H1 (cell line): Measurements from ENCODE around the gene GPATCH2. TPM values are rescaled to one million over a fixed set of nuclear protein-coding genes. Genes with fewer than 3 reads are reported as not detected.

Experiments
- CTCF ChIA-PET: fragments of 300-600 bp; sonication (Branson Sonifier 250); formaldehyde crosslinking; loops from one replicate; lab custom pipeline; 2021; ENCODE audit not compliant: partially characterized antibody; lab: Charles Lee
- POLR2A ChIA-PET: fragments of 300-600 bp; sonication (Branson Sonifier 250); formaldehyde crosslinking; loops from one replicate; lab custom pipeline; 2021; ENCODE audit warnings: inconsistent platforms; ENCODE audit not compliant: partially characterized antibody; lab: Charles Lee
- DNase-seq, 2 experiments: peaks; one replicate each; pipeline versions ENCODE4 v3.0.0 to v3.0.0-alpha.2; 2010 to 2022; ENCODE audit warnings: low spot score in 2 of 2, low read depth in 1 of 2, mixed read lengths in 1 of 2
- FAIRE-seq: peaks from 2 replicates; lab custom pipeline; 2011; peaks lifted over from hg19 to GRCh38; lab: Jason Lieb, UNC
- H2AFZ ChIP-seq: 2 replicates; pipeline ENCODE4 v1.8.1; 2012; ENCODE audit warnings: low read length, inconsistent platforms
- H2AK5ac ChIP-seq: 2 replicates; pipeline ENCODE4 v1.6.1; 2013; ENCODE audit warnings: low read depth, low read length
- H2BK120ac ChIP-seq: replicated peaks from 2 replicates; pipeline ENCODE3; 2013; ENCODE audit warnings: low read depth, low read length, inconsistent platforms
- H2BK12ac ChIP-seq: 2 replicates; pipeline ENCODE4 v1.6.1; 2013; ENCODE audit warnings: low read depth, low read length
- H2BK15ac ChIP-seq: 2 replicates; pipeline ENCODE4 v1.6.1; 2013; ENCODE audit warnings: low read length
- H2BK20ac ChIP-seq: 2 replicates; pipeline ENCODE4 v1.6.1; 2013; ENCODE audit warnings: low read length
- H2BK5ac ChIP-seq: 2 replicates; pipeline ENCODE4 v1.6.1; 2013; ENCODE audit warnings: low read depth, low read length
- H3K14ac ChIP-seq: 2 replicates; pipeline ENCODE4 v1.6.1; 2013; ENCODE audit warnings: inconsistent platforms; ENCODE audit not compliant: insufficient read length
- H3K18ac ChIP-seq: 2 replicates; pipeline ENCODE4 v1.6.1; 2013; ENCODE audit warnings: low read length; ENCODE audit errors: extremely low read depth
- H3K23ac ChIP-seq: 2 replicates; pipeline ENCODE4 v1.6.1; 2013; ENCODE audit warnings: inconsistent platforms; ENCODE audit not compliant: insufficient read length
- H3K23me2 ChIP-seq: 2 replicates; pipeline ENCODE4 v1.6.1; 2013; ENCODE audit warnings: low read depth, low read length
- H3K27ac ChIP-seq: 2 replicates; pipeline ENCODE4 v1.6.1; 2011; ENCODE audit warnings: low read depth, low read length, inconsistent platforms
- H3K27me3 ChIP-seq, 4 experiments: replicated peaks in 1 of 4; 1 replicate in 1 of 4; 2 replicates in 3 of 4; pipeline versions ENCODE4 v1.6.1 to v1.8.1; 2011 to 2013; ENCODE audit warnings: low read length in 3 of 4, mild to moderate bottlenecking in 3 of 4, inconsistent platforms in 2 of 4, mixed read lengths in 2 of 4, moderate library complexity in 1 of 4; ENCODE audit not compliant: control insufficient read depth in 3 of 4, insufficient read depth in 3 of 4; ENCODE audit errors: extremely low read depth in 1 of 4
- H3K36me3 ChIP-seq, 4 experiments: 2 replicates each; pipeline versions ENCODE4 v1.6.1 to v1.8.1; 2011 to 2013; ENCODE audit warnings: mild to moderate bottlenecking in 4 of 4, low read length in 3 of 4, moderate library complexity in 2 of 4, control low read depth in 1 of 4, inconsistent platforms in 1 of 4; ENCODE audit not compliant: insufficient read depth in 4 of 4, control insufficient read depth in 2 of 4
- H3K4ac ChIP-seq: replicated peaks from 2 replicates; pipeline ENCODE3; 2013; ENCODE audit warnings: low read length, low read depth, mixed read lengths, inconsistent platforms; ENCODE audit not compliant: insufficient read length
- H3K4me1 ChIP-seq, 4 experiments: replicated peaks in 1 of 4; 1 replicate in 1 of 4; 2 replicates in 3 of 4; pipeline versions ENCODE4 v1.6.1 to v1.8.1; 2011 to 2013; ENCODE audit warnings: low read length in 3 of 4, inconsistent platforms in 2 of 4, mixed read lengths in 1 of 4; ENCODE audit not compliant: insufficient read depth in 4 of 4, control insufficient read depth in 3 of 4
- H3K4me2 ChIP-seq, 2 experiments: 2 replicates each; pipeline versions ENCODE4 v1.6.1 to v1.8.1; 2011 to 2013; ENCODE audit warnings: low read depth in 2 of 2, low read length in 2 of 2, control low read depth in 1 of 2, inconsistent platforms in 1 of 2, mild to moderate bottlenecking in 1 of 2; ENCODE audit not compliant: insufficient read depth in 1 of 2
- H3K4me3 ChIP-seq, 4 experiments: fragments of 200-600, 300-600 bp in 1 of 4; sonication (generic), shearing (Covaris generic), sonication (Bioruptor Twin) in 1 of 4; 2 replicates each; pipeline versions ENCODE4 v1.5.1 to v1.8.1; 2011 to 2016; ENCODE audit warnings: low read length in 4 of 4, low read depth in 3 of 4, control low read depth in 2 of 4, inconsistent platforms in 2 of 4, mild to moderate bottlenecking in 2 of 4, mixed read lengths in 1 of 4, moderate library complexity in 1 of 4; ENCODE audit not compliant: insufficient read depth in 2 of 4; ENCODE audit errors: extremely low read depth in 1 of 4
- H3K56ac ChIP-seq: replicated peaks from 2 replicates; pipeline ENCODE3; 2013; ENCODE audit warnings: low read depth, mild to moderate bottlenecking, mixed read lengths, low read length, inconsistent platforms; ENCODE audit not compliant: insufficient read length
- H3K79me1 ChIP-seq: 2 replicates; pipeline ENCODE4 v1.6.1; 2013; ENCODE audit warnings: low read depth, low read length, control low read depth
- H3K79me2 ChIP-seq, 2 experiments: 2 replicates each; pipeline versions ENCODE4 v1.6.1 to v1.8.1; 2012 to 2013; ENCODE audit warnings: low read length in 2 of 2, mild to moderate bottlenecking in 2 of 2, inconsistent platforms in 1 of 2; ENCODE audit not compliant: insufficient read depth in 2 of 2, control insufficient read depth in 1 of 2
- H3K9ac ChIP-seq, 4 experiments: replicated peaks in 1 of 4; 1 replicate in 1 of 4; 2 replicates in 3 of 4; pipeline versions ENCODE4 v1.6.1 to v1.8.1; 2011 to 2013; ENCODE audit warnings: low read depth in 3 of 4, low read length in 3 of 4, control low read depth in 2 of 4, mild to moderate bottlenecking in 2 of 4, moderate library complexity in 2 of 4, inconsistent platforms in 1 of 4; ENCODE audit errors: extremely low read depth in 1 of 4
- H3K9me3 ChIP-seq, 2 experiments: 2 replicates each; pipeline versions ENCODE4 v1.6.1 to v1.8.1; 2012 to 2013; ENCODE audit warnings: mild to moderate bottlenecking in 2 of 2, moderate library complexity in 2 of 2, control low read depth in 1 of 2, inconsistent platforms in 1 of 2, low read depth in 1 of 2, low read length in 1 of 2, mixed read lengths in 1 of 2; ENCODE audit not compliant: insufficient read depth in 2 of 2
- H4K20me1 ChIP-seq, 2 experiments: replicated peaks in 1 of 2; 2 replicates each; pipeline versions ENCODE3 to v1.8.1; 2011 to 2013; ENCODE audit warnings: inconsistent platforms in 2 of 2, low read length in 2 of 2, mild to moderate bottlenecking in 1 of 2; ENCODE audit not compliant: insufficient read depth in 2 of 2, control insufficient read depth in 1 of 2
- H4K5ac ChIP-seq: 2 replicates; pipeline ENCODE4 v1.6.1; 2013; ENCODE audit warnings: low read length, low read depth, mixed read lengths, inconsistent platforms; ENCODE audit not compliant: insufficient read length
- H4K8ac ChIP-seq: 2 replicates; pipeline ENCODE4 v1.8.0; 2013; ENCODE audit warnings: mild to moderate bottlenecking, moderate library complexity, low read length, inconsistent platforms; ENCODE audit not compliant: insufficient read depth; ENCODE audit errors: extremely low read depth
- H4K91ac ChIP-seq: replicated peaks from 2 replicates; pipeline ENCODE3; 2013; ENCODE audit warnings: low read length, mixed read lengths, inconsistent platforms; ENCODE audit not compliant: insufficient read length
- EGR1 ChIP-seq: IDR thresholded peaks from 2 replicates; pipeline ENCODE4 v1.6.1; 2011; ENCODE audit warnings: low read depth, low read length, borderline replicate concordance
- HDAC2 ChIP-seq, 2 experiments: fragments of 300-600 bp in 1 of 2; sonication (generic) in 1 of 2; IDR thresholded peaks; 2 replicates each; pipeline ENCODE4 v1.6.1; 2011 to 2012; ENCODE audit warnings: low read depth in 2 of 2, low read length in 2 of 2, mild to moderate bottlenecking in 2 of 2, moderate library complexity in 2 of 2, borderline replicate concordance in 1 of 2, inconsistent platforms in 1 of 2
- KDM4A ChIP-seq: IDR thresholded peaks from one replicate; pipeline ENCODE4 v1.7.1; 2012; ENCODE audit warnings: low read depth, mild to moderate bottlenecking, moderate library complexity, low read length, inconsistent platforms; ENCODE audit not compliant: severe bottlenecking
- POLR2A ChIP-seq, 2 experiments: IDR thresholded peaks; 1 replicate in 1 of 2; 2 replicates in 1 of 2; pipeline ENCODE4 v1.6.1; 2011; ENCODE audit warnings: low read depth in 2 of 2, low read length in 2 of 2, mild to moderate bottlenecking in 2 of 2; ENCODE audit errors: control extremely low read depth in 1 of 2
- SIN3A ChIP-seq, 2 experiments: IDR thresholded peaks in 1 of 2; conservative IDR thresholded peaks in 1 of 2; 2 replicates each; pipeline ENCODE4 v1.6.1; 2011 to 2012; ENCODE audit warnings: low read length in 2 of 2, improper control_type of control experiment in 1 of 2, low read depth in 1 of 2, mild to moderate bottlenecking in 1 of 2
- YY1 ChIP-seq: IDR thresholded peaks from 2 replicates; pipeline ENCODE4 v1.6.1; 2011; ENCODE audit warnings: low read depth, mild to moderate bottlenecking, low read length
- WGBS, 2 experiments: shearing (Covaris generic) in 1 of 2; methylation state at CpG; one replicate each; pipeline versions ENCODE4 v1.1.6 to v1.1.7; 2013 to 2015; ENCODE audit warnings: low lambda C conversion rate in 2 of 2, mixed read lengths in 2 of 2, inconsistent platforms in 1 of 2, low coverage in 1 of 2, missing lambda C conversion rate in 1 of 2; ENCODE audit not compliant: insufficient replicate concordance in 2 of 2, insufficient coverage in 1 of 2, insufficient read length in 1 of 2; ENCODE audit errors: extremely low coverage in 1 of 2, missing lambda C conversion rate in 1 of 2; 5-methylcytosine and 5-hydroxymethylcytosine counted together
- polyA plus RNA-seq, 7 experiments: library from polyadenylated mRNA; depleted of rRNA in 3 of 7; stranded (reverse) in 5 of 7; unstranded in 2 of 7; fragments of >200 nt in 5 of 7; fragments of 200-250 nt in 2 of 7; gene quantifications; 1 replicate in 5 of 7; 2 replicates in 1 of 7; 4 replicates in 1 of 7; pipeline versions ENCODE4 v1.2.1 to v1.2.3, GENCODE V29; 2011 to 2013; ENCODE audit warnings: missing spikeins in 2 of 7, mixed read lengths in 2 of 7
- total RNA-seq: library from RNA; stranded (reverse); fragmentation: NEBNext Ultra II Directional; extraction: Animal tissue kit (Norgen Biotek cat#: 25700); gene quantifications from 2 replicates; pipeline ENCODE4 v1.2.1, GENCODE V29; 2021
- TF ChIP-seq, protein P1 (sequence below): IDR thresholded peaks from 2 replicates; pipeline ENCODE4 v1.6.1; 2012; ENCODE audit warnings: inconsistent platforms
- TF ChIP-seq, protein P2 (sequence below): IDR thresholded peaks from 2 replicates; pipeline ENCODE4 v1.6.1; 2011; ENCODE audit warnings: low read depth, mild to moderate bottlenecking, low read length; ENCODE audit not compliant: insufficient read depth

The GPATCH2 gene
- total and polyA plus RNA-seq, 2 of the 8 experiments (the other 6 are each of a cell fraction or from before 2014, with no cell fraction given) = 3.9 to 13.1 TPM

DNA sequence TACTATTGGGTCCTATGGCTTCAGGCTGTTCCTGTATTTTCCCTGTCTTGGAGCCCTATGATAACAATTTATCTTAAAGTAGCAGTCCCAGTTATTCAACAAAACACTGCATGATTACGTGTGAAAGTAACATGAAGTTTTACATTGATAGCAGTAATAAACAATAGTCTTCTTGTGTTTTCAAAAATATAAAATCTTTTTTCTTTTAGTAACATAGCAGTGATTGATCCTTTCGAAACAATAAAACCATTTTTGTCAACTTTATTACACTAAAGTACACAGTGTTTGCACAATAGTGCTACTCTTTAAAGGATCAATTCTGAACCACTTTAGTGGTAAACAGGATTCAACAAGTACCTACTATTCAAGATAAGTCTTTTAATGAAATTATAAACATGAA is 90.6 kb downstream of the GPATCH2 start:
- ChIA-PET POLR2A (no interaction called here), CTCF (no interaction called here)
- no peak overlapping the region for H3K14ac ChIP-seq
- no peak overlapping the region for H3K4me2 ChIP-seq
- H2BK120ac ChIP-seq = no peak overlapping the region
- no peak overlapping the region for H2BK20ac ChIP-seq
- TF ChIP-seq POLR2A (IDR thresholded peaks at IDR 0.05; ENCODE audit: control extremely low read depth in 1 of 2, low read depth in 2 of 2, low read length in 2 of 2) (no peak), EGR1 (no peak), SIN3A (conservative IDR thresholded peaks at IDR 0.05 in 1 of 2, IDR thresholded peaks at IDR 0.05 in 1 of 2; ENCODE audit: low read depth in 1 of 2, low read length in 2 of 2) (no peak), KDM4A (no peak), YY1 (no peak), HDAC2 (IDR thresholded peaks at IDR 0.05; ENCODE audit: borderline replicate concordance in 1 of 2, low read depth in 2 of 2, low read length in 2 of 2) (no peak)
- TF ChIP-seq, protein P1, sequence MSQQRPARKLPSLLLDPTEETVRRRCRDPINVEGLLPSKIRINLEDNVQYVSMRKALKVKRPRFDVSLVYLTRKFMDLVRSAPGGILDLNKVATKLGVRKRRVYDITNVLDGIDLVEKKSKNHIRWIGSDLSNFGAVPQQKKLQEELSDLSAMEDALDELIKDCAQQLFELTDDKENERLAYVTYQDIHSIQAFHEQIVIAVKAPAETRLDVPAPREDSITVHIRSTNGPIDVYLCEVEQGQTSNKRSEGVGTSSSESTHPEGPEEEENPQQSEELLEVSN = no peak
- TF ChIP-seq, protein P2, sequence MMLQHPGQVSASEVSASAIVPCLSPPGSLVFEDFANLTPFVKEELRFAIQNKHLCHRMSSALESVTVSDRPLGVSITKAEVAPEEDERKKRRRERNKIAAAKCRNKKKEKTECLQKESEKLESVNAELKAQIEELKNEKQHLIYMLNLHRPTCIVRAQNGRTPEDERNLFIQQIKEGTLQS = no peak
- no peak overlapping the region for H3K23ac ChIP-seq
- WGBS, 2 experiments = 95% methylated on average over 2 of the region's 2 CpGs; no CpG with 5 or more reads in 1 of the 2 experiments
- no peaks in the 10 kb centered on the region for H3K36me3 ChIP-seq
- H2BK5ac ChIP-seq = no peak overlapping the region
- H2AFZ ChIP-seq = no peak overlapping the region
- no peak overlapping the region for H2BK12ac ChIP-seq
- H3K4me3 ChIP-seq = no peak overlapping the region
- no peaks in the 10 kb centered on the region for H3K23me2 ChIP-seq
- H3K4me1 ChIP-seq = no peaks in the 10 kb centered on the region
- no peak overlapping the region for H2AK5ac ChIP-seq
- H3K27me3 ChIP-seq = no peaks in the 10 kb centered on the region
- H3K18ac ChIP-seq = no peak overlapping the region
- DNase-seq (no peak), FAIRE-seq (no peak)
- H3K79me1 ChIP-seq = no peaks in the 10 kb centered on the region
- no peaks in the 10 kb centered on the region for H3K79me2 ChIP-seq
- H3K27ac ChIP-seq = no peak overlapping the region
- H3K4ac ChIP-seq = no peak overlapping the region
- H2BK15ac ChIP-seq = no peak overlapping the region
- no peaks in the 10 kb centered on the region for H3K9me3 ChIP-seq
- H4K91ac ChIP-seq = no peak overlapping the region
- no peak overlapping the region for H4K5ac ChIP-seq
- no peaks in the 10 kb centered on the region for H4K20me1 ChIP-seq
- no peak overlapping the region for H4K8ac ChIP-seq
- no peak overlapping the region for H3K9ac ChIP-seq
- H3K56ac ChIP-seq = no peak overlapping the region
